Hematopoietic multipotent progenitor cell treated with erythropoietin and hydrocortisone succinate and interleukin-3 and kit ligand, for 4 days (in vitro differentiated cells): ENCODE data around the gene SELENOH.

Experiments
- DNase-seq: peaks from one replicate; pipeline ENCODE4 v3.0.0-alpha.2; 2015

The SELENOH gene

DNA sequence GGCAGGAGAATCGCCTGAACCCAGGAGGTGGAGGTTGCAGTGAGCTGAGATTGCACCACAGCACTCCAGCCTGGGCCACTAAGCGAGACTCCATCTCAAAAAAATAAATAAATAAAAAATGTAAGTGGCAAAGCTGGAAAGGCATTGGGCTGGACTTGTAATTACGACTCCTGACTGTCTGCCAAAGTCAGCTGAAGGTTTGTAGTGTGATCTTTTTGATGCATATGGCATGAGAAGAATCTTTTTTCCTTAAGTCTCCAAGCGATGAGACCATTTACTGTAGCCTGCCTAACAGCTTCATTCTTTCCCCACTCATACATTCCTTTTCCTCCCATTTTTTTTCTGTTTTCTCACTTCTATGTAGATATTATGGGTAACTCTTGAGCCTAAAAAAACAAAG is 45.1 kb downstream of the SELENOH start:
- no peak for DNase-seq

GRCh38 chr11:57787006-57787604 is 45.8 kb downstream of the SELENOH start:
- DNase-seq, result no peak

GRCh38 chr11:57787920-57788702 is 46.8 kb downstream of the SELENOH start:
- DNase-seq, result peak; percentile 72

DNA sequence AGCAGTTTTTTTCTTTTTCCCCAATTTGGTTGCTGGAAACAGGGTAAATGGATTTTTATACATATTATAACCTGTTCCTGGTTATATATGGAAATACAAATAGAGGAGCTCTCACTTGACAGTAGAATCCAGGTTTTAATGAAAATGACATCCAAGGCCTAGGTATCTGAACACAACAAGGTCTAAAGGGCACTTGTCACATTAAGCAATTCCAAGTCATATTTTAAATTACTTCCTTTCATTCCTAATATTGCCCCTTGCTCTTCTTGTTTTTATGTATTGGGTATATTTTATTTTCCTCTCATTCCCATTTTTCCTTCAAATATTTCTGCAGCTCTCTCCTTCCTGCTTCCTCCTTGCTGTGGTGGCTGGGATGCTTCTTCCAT is 47.4 kb downstream of the SELENOH start:
- DNase-seq, result no peak

DNA sequence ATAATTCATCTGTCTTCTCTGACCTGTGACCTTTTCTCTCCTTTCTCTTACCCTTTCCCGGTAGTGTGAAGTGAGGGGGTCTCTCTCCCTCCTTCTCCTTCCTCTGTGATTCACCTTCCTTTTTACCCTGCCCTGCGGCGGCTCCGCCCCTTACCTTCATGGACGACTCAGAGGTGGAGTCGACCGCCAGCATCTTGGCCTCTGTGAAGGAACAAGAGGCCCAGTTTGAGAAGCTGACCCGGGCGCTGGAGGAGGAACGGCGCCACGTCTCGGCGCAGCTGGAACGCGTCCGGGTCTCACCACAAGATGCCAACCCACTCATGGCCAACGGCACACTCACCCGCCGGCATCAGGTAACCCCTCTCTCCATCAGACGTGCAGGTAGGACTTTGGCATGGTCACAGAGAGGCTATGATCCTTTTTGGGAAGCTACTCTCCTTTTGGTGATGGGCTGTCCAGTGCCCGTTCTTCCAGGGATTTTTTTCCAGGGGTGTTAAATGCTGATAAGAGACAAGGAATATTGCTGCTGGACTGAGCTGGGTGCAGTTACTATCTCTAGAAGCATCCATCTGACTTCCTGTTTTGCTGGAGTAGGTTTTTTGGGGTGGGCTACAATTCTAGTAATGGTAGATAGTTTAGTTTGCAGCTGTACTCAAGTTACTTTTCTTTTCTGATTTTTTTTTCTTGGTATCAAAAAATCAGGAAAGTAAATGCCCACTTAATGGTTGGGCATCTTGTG is 50.2 kb downstream of the SELENOH start:
- DNase-seq, result peak; percentile 42

DNA sequence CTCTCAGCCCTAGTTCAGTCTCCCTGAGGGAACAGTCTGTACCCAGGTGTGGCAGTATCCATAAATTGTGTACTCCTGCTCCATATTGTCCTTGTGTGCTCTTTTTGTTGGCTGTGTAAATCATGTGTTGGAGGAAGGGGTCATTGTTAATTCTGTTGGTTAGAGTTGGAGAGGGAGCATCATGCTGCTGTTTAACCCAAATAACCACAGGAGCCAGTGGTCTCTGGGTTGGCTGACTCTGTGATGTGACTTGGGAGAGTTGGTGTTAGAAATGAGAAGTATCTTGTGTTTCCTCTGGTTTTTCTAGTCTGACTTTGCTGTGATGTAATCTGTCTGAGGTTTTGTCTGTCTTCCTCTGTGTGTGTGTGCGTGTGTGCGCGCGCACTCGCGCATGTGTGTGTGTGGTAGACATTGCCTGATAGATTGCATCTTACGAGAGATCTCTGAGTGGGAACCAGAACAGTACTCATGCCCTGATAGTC is 50.8 kb downstream of the SELENOH start:
- DNase-seq, result peak; percentile 96

- DNase-seq, result peak; percentile 62
Measured at GRCh38 chr11:57792870-57793269, 51.6 kb downstream of the SELENOH start.
